NAMALWA (cell line): ENCODE data around the gene TMEM242.

Experiments used
- DNase-seq: peaks from one replicate; pipeline ENCODE4 v3.0.0-alpha.2; 2015; ENCODE audit warnings: low spot score

The TMEM242 gene

DNA sequence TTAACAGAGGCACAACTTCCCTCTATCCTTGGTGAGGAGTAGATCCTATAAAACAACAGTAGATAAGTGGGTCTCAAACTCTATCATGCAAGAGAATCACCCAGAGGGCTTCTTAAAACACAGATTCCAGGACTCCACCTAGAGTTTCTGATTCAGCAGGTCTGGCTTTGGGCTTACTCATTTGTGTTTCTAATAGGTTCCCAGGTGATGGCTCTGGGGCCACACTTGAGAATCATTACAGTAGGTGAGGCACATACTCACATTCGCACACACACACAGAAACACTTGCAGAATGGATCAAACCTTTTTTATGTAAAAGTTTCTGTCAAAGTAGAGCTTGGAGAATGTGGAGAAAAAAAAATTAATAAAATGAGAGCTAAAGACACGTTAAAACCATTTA is 52.4 kb downstream of the TMEM242 start:
- no peak for DNase-seq

DNA sequence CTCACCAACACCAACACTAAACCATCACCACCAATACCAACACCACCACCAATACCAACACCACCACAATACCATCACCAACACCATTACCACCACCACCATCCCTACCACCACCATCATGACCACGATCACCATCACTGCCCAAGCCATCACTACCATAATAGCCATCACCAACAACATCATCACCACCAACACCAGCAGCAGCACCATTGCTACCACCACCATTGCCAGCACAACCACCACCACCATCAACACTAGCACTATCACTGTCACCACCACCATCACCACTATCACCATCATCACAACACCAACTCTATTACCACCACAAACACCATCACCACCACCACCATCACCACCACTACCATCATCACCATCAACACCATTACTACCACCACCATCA is 53.0 kb downstream of the TMEM242 start:
- DNase-seq = no peak

DNA sequence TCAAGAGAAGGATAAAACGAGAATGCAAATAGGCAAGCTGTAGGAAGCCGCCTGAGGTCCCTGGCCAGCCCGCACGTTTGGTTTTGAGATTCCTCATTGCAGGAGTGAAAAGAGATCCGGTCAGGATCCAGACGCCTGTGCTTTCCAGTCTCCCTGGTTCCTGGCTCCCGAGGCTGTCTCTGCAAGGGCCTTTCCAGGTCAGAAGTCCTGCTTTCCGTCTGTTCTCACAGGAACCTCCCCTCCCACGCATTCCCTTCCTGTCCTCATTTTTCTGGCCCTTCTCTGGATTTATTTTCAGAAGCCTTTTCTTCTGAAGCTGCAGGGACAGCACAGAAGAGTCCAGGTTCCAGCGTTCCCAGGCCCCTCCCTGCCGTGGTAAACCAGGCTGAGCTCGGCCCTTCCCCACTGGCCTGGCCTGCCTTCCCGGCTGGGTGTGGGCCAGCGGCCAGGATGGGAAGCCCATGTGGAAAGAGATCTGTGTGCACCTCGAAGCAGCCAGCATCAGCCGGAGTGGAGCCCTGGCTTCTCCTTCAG is 54.0 kb downstream of the TMEM242 start:
- no peak for DNase-seq

DNA sequence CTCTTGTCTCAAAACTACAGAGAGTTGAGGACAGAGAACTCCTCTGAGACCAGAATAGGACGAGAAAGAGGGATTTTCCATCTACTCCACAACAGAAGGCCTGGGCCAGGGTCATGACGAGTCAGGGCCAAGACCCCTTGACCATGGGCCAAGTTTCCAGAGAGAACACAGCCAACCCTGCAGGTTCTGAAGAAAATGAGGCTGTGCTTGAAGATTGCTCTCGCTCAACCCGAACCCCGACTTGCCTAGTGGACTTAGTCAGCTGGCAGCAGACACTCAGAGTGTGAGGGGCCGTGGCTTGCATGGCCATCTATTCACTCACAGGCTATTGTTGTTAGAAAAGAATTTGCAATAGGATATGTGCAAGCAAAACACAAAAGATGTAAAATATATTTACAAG is 54.5 kb downstream of the TMEM242 start:
- no peak for DNase-seq

DNA sequence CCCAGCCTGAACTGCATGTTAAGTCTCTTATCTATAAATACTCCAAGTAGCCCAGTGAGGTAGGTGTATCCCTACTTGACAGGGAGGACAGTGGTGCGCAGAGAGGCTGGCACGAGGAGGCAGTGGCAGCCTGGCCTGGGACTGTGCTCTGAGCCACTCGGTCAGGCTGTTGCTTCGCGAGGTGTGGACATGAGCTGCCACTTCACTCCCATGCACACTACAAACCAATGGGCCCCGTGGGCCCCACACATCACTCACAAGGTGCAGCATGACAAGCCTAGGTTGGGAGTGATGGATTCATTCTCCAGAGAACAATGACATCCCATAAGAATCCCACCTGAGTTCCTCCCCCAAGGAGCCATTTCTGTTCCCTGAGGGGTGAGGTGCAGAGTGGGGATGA is 54.9 kb downstream of the TMEM242 start:
- DNase-seq = no peak

DNA sequence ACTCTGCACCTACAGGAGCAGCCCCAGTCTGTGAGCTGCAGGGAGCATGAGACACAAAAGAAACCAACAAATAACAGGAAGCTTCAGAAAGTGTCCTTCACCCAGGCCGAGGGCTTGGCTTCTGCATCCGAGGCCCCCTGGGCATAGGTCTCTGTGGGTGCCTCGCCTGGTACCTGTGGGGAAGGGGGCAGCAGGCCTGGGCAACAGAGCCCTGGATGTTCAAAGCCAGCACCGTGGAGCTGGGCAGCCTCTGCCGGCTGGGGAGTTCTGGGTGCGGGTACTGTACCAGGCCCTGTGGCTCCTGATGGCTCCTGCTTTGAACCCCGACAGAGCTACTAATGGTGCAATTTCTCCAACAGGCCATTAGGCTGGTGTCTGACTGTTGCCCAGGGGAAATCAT is 55.7 kb downstream of the TMEM242 start:
- no peak for DNase-seq

DNA sequence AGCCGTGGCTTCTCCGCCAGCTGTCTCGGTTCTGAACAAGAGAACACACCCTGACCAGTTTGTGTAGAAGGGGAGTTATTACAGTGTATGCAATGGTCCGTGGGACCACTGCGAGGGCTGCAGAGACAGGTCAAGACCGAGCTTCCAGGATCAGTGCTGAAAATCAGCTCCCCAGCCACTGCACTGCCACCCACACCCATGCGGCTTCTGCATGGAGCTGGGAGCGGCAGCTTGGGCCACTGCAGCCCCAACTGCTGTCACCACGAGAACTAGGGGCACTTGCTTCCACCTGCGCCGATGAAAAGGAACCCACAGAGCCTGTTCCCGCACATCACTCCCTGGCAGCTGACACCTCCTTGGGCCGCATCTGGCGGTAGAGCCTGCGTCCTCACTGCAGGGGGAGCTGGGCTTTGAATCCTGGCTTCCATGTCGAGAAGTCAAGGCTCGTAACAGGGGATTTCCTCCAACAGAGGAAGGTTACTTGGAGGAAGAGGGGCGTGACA is 56.2 kb downstream of the TMEM242 start:
- no peak for DNase-seq

DNA sequence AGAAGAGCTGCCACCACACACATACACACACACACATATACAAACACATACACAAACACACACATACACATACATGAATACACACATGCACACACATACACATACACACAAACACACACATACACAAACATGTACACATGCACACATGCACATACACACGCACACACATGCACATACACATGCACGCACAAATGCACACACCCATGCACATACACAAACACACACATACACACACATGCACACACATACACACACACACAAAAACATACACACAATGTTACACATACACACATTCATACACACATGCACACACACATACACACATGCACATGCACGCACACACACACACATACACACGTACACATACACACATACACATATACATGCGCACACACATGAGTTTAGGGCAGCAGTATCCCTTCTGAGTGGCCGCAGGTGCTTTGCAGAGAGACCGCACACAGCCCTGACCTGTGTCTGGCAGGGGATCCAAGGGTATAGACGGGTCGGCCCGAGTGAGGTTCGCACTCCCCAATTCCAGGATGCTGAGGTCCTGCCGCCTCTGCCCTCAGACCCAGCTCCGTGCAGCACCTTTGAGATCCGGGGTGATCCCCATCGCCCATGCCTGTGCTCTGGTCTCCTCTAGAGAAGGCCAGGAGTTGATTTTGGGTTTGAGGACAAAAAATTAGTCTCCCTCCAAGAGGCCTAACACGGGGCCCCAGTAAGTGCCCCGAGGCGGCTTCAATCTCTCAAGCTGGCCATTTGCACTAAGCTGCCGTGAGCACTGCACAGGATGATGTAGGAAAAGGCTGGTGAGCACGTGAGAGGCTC is 56.8 kb downstream of the TMEM242 start:
- DNase-seq = no peak

DNA sequence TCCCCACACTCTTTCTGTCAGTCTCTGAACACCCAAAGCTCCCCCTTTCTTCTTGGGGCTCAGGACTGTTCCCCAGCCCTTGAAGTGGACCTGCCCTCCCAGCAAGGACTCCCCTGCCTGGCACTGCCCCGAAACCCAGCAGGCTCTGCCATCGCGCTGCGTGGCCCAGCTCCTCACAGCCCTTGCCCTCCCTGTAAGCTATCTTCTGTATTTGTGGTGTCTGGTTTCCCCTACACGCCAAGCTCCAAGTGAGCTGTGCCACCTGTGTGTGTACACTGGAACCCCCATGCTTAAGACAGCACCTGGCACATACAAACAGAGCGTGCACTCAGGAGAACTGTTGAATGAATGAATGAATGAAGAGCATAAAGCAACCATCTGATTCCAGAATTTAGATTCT is 57.7 kb downstream of the TMEM242 start:
- DNase-seq = no peak

DNA sequence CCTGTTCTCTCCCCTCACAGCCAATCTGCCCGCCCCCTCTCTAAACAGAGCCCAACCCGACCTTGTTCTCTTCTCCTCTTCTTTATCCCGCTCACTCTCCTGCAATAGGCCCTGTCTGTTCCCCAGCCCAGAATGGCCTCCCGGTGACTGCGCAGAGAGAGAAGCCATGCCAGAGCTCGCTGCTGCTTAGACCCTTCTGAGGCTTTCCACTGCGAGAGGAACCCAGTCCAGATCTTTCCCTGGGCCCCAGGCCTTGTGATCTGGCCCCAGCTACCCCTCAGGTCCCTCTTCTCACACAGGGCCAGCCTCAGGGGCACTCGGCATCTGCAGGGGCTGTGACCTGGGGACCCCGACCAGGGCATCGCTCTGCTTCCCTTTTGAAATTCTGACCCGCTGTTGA is 58.1 kb downstream of the TMEM242 start:
- no peak for DNase-seq

DNA sequence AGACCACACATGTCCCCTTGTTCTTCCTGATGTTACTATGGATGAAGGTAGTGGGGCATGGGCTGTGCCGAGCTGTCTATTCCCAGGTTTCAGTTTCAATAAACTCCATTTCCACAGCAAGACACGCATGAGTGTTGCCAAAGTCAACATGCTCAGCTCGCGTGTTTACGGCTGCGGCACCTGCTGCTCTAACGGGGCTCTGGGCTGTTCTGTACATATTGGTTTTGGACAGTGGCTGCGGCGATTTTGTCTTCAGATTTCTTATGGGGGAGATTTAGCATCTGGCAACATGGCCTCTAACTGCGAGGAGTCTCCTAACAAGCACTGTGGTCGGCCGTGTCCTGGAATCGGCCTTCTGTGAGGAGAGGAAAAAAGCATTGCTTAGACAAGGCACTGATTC is 58.6 kb downstream of the TMEM242 start:
- no peak for DNase-seq

DNA sequence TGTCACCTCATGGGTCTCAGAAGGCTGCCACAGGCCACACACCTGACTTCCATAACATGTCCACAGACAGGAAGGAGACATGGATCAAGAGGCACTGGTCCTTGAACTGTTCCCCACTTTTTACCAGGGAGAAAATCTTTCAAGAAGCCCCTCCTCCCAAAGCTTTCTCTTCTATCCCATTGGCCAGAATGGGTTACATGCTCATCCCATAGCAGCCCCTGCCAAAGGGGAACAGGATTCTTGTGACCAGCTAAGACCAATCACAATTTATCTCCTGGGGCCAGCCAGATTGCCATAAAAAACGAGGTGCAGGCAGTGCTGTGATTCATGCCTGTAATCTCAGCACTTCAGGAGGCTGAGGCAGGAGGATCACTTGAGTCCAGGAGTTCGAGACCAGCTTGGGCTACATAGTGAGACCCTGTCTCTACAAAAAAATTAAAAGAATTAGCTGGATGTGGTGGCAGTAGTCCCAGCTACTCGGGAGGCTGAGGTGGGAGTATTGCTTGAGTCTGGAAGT is 59.4 kb downstream of the TMEM242 start:
- DNase-seq = no peak

DNA sequence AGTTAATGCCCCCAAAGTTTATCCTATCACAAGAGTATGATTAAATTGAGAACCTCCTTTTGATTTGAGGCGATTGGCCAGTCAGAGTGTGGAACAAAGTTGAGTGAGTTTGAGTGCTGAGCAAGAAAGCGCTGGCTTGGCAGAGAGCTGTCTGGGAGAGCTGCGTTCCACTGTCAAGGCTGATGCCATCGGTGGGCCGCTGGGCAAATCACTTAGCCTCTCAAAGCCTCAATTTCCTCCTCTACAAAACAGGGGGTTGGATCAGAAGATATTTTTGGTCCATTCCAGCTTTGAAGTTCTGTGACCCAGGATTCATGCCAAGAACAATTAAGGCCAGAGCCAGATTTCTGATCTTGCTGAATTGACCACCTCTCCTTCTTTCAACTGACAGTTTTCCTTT is 60.2 kb downstream of the TMEM242 start:
- DNase-seq = no peak

DNA sequence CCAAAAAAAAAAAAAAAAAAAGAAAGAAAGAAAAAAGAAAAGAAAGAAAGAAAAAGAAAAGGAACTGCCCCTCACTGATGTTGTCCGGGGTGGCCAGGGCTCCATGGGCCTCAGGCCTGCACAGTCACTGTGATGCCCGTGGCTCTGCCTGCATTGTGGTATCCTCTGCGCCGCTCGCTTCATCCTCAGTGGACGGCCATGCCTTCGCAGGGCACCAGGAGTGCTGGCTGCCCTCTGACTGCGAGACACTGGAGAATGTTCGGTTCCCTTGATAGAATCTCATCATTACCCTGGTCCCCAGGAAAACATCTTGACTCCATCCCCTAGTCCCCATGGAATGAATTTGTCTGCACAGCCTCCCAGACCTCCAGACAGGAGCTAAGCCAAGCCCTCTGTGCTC is 61.7 kb downstream of the TMEM242 start:
- no peak for DNase-seq

DNA sequence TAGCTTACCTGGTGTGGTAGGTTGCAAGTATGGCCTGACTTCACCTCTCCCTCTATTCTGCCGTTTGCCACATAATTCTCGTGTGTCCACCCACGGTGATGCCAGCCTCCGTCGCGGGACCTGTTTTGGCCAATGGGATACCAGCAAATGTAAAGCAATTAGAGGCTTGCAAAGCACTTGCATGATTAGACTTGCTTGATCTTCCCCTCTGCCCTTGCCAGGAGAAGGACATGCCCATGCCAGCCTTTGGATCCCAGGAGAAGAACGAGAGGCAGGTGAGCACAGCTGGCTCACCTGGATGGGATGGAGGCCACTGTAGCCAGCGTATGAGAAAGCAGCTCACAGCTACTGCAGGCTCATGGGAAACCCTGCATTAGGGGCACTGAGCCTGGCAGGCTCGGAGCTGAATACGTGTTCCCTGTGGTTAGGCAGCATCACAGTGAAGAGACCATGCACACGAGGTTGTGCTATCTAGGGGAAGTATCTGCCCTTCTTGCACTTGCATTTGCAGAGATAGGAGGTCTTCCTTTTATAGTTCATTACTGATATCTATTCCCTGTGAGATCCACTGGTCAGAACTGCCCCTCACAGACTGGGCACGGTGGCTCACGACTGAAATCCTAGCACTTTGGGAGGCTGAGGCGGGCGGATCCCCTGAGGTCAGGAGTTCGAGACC is 62.4 kb downstream of the TMEM242 start:
- DNase-seq = no peak

DNA sequence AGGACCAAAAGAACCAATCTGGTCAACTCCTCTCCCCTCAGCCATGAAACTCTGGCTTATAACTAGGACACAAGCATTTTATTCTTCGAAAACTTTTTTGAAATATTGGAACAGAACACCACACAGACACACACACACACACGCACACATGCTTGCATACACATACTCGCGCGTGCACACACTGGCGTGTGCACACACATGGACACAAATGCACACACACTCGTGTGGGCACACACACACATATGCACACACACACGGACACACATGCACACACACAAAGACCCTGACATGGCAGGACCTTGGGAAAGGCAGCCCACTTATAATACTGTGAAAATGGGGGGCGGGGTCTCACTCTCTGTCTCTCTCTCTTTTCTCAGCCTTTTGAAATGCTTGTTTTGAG is 63.9 kb downstream of the TMEM242 start:
- DNase-seq = no peak

DNA sequence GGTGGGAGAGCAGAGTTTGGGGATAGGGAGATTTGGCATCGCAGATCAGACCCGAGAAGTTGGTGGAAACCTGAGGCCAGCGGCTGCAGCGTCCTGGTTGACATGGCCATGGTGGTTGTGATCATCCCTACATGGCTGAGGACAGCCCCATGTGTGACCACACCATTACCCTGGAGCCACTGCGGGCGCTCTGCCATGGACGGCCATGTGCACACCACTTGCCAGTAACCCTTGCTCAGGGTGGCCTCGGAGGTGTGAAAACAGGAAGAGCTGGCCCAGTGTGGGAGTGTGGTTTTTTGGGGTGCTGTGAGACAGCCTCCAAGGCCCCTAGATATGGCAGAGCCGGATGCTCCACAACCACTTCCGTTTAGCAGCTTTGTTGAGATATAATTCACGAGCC is 64.4 kb downstream of the TMEM242 start:
- no peak for DNase-seq

DNA sequence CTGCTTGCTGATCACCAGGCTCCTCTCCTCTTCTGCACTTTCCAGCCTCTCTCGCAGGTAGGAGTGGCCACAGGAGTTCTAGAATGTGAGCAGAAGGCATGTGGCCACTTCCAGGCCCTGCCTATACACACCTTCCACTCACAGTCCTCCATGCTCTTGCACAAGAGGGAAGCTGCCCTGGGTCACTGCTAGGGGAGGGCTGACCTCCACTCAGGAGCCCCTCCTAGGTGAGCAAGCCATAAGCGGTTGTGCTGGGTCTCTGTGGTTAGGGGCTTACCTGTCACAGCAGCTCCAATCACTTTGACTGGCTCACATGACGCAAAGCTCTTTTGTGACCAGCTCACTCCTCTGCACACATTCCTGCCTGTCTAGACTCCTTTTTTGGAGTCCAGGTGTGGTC is 68.2 kb downstream of the TMEM242 start:
- DNase-seq = no peak

DNA sequence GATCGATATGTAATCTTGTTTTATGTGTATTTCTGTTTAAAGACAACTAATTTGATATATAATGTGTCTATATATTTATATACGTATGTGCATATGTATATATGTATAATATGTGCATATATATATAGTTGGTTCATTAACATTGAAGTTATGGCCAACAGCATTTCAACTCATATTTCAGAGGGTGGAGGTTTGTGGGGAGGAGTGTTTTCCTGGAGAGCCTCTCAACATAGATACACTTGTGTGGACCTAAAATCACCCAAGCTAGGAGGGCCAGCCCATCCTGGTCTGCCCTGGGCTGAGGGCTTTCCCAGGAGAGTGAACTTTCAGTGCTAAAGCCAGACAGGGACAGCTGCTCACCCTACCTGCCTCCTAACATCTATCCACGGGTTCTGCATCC is 68.8 kb downstream of the TMEM242 start:
- no peak for DNase-seq

DNA sequence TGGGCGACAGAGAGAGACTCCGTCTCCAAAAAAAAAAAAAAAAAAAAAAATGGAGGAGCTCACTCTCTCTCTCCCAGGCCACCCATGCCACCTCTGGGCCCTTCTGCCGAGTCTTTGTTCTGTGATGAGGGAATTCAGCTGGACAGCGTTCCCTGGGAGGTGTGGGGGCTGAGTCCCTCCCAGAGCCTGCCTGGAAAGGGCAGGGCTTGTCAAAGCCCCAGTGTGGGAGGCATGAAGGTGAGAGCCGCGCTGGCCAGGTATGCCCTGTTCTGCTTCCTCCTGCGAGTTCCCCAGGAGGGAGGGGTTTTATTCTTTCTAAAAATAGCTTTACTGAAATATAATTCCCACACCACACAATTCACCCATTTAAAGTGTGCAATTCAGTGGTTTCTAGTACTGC is 69.6 kb downstream of the TMEM242 start:
- DNase-seq = no peak

DNA sequence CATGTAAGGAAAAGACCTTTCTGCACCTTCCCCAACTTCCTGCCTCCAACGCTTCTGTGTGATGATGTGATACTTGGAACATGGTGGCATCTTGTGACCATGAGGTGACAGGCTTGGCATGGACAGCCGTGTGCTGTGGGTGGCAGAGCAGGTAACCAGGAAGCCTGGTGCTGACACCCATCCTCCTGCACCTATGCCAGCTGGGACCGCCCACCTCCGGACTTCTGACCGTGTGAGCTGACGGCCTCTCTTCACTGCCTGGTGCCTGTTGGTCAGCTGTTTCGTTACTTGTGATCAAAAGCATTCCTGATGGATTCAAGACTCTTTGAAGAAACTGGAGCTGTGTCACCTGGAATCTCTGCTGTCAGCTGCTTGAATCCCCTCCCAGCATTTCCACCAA is 70.3 kb downstream of the TMEM242 start:
- no peak for DNase-seq

DNA sequence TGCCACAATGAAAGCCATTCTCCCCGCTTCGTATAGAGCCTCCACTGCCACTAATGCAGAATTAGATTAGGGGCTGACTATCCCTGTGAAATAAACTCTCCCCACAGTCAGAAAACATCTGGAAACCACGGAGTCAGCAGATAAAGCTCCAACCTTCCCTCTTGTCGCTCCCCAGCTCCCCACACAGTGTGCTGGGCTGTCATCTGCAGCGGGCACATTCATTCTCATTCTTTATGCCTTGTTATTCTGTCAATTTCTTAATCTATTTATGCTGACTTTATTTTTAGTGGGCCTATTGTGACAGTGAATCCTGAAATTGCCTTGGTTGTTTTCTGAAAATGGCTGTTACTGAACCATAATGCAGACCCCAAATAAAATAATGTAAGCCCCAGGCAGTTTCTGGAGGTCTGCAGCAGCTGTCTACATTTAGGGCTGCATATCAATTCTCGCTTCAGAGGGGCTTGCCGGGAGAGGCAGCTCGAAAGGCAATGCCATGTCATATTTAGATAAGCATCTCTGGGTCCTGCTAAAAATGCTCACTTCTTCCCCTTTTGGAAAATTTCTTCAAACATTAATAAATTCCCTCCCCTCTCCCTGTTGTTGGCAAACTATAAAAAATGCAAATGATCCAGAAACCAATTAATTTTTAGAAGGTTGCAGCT is 71.6 kb downstream of the TMEM242 start:
- DNase-seq = no peak

DNA sequence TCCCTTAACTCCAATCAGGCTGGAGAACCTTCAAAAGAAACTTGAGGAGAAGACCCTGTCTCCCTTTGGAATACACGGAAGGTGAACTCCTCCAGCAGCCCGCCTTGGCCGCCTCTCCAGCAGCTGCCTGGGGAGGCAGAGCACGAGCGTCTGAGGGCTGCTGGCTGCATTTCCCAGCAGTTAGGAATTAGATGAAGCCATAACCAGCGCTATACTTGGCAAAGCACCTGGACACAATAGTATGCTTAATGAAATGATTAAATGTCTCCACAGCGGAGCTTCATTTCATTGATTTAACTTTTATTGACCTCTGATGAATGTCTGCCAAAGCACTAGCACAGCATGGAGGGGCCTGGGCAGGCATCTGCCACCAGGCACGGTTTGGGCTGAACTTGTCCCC is 73.5 kb downstream of the TMEM242 start:
- DNase-seq = no peak
